OCI-LY7 (cell line): ENCODE measurements around the gene IL10RB.

ENCODE experiments used
- CTCF ChIP-seq: fragments of 200-600 bp; sonication (generic); conservative IDR thresholded peaks from 2 replicates; pipeline ENCODE4 v1.5.1; 2014; ENCODE audit warnings: mild to moderate bottlenecking, antibody characterized with exemption, low read length, moderate library complexity, mixed read lengths
- EZH2phosphoT487 ChIP-seq: fragments of 200-600 bp; sonication (generic); IDR thresholded peaks from 2 replicates; pipeline ENCODE4 v1.6.1; 2018; ENCODE audit warnings: low read depth, borderline replicate concordance, mild to moderate bottlenecking, mixed run types, antibody characterized with exemption, low read length, moderate library complexity, mixed read lengths

- TF ChIP-seq EZH2phosphoT487 (no peak), CTCF (no peak)
These were observed 28.0 kb upstream of the IL10RB start for GRCh38 chr21:33238146-33238545.
